ENCODE results near the gene SH3BP1. TPM values are rescaled to one million over a fixed set of nuclear protein-coding genes. Genes with fewer than 3 reads are reported as not detected.

SH3BP1 gene
- polyA plus RNA-seq, 1 experiment = 5.8 TPM

DNA sequence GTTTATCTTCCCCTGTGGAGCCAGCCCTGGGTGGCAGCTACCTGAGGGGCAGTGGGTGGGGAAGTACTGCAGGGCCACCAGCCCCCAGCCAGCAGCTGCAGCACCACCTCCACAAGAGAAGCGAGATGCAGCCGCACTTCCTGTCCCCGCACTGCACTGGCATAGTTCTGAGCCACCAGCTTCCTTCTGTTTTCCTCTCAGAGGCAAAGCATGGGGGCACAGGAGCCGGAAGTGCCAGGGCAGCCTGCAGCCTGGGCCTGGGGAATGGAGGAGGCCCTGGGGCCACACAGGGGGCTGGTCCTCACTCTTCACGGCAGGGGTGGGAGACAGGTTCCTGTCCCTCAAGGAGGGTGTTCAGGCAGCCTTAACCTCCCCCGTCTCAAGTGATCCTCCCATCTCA lies 11.9 kb upstream of the SH3BP1 start:
- Histone ChIP-seq H3K4me3 (ENCODE audit: low read depth, low read length) (no peak overlapping the region), H3K27me3 (ENCODE audit: control insufficient read depth, insufficient read depth, low read length) (no peaks in the 10 kb centered on the region), H3K36me3 (ENCODE audit: control insufficient read depth, insufficient read depth, low read length) (peaks cover 14% of the 10 kb centered on the region)
- CTCF ChIA-PET = interaction anchor here (0.6 to 6.3 kb wide), 7 partner anchors 9 to 59 kb away, joined by 3 to 47 read pairs (median 4); partner anchors contain the start of gene NOL12
- TF ChIP-seq, protein P1, sequence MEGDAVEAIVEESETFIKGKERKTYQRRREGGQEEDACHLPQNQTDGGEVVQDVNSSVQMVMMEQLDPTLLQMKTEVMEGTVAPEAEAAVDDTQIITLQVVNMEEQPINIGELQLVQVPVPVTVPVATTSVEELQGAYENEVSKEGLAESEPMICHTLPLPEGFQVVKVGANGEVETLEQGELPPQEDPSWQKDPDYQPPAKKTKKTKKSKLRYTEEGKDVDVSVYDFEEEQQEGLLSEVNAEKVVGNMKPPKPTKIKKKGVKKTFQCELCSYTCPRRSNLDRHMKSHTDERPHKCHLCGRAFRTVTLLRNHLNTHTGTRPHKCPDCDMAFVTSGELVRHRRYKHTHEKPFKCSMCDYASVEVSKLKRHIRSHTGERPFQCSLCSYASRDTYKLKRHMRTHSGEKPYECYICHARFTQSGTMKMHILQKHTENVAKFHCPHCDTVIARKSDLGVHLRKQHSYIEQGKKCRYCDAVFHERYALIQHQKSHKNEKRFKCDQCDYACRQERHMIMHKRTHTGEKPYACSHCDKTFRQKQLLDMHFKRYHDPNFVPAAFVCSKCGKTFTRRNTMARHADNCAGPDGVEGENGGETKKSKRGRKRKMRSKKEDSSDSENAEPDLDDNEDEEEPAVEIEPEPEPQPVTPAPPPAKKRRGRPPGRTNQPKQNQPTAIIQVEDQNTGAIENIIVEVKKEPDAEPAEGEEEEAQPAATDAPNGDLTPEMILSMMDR (IDR thresholded peaks at IDR 0.05; ENCODE audit: insufficient read depth, low read depth, low read length) = no peak
- no peak for DNase-seq (ENCODE audit: low read depth)
- POLR2A ChIA-PET = no interaction called here

DNA sequence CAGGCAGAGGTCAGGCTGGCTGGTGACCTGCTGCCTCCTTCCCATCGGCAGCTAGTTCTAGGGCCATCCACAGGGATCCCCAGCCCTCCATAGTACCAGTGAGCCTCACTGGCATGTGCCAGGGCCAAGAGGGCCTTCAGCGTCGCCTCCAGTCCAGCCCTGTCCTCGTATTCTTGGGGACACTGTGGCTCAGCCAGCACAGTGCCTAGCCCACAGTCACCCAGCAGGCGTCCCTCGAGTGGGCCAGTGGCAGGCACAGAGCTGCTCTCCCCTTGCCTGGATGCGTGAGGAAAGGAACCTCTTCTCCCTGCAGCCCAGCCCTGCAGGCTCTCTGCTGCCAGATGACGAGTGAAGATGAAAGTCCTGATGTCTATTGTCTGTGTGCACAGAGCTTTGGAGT lies 10.6 kb upstream of the SH3BP1 start:
- CTCF ChIA-PET = interaction anchor here (1.0 to 6.3 kb wide), 7 partner anchors 8 to 163 kb away, joined by 3 to 47 read pairs (median 3); partner anchors contain the start of gene NOL12
- POLR2A ChIA-PET = no interaction called here
- TF ChIP-seq, protein P1 (IDR thresholded peaks at IDR 0.05; ENCODE audit: insufficient read depth, low read depth, low read length) = no peak

DNA sequence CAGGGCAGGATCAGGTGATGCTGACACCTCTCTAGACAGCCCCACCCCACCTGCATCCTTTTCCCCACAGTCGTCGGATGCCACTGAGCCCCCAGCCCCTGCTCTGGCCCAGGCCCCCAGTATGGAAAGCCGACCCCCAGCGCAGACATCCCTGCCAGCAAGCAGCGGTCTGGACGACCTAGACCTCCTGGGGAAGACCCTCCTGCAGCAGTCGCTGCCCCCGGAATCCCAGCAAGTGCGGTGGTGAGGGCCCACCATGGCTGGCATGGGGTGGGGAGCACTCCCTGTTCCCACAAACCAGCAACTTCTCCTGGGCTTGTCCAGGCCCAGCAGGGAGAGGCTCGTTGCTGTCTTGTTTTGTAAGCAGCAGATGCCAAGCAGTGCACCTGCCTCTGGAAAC lies 9.5 kb upstream of the SH3BP1 start:
- ChIA-PET CTCF (interaction anchor here (6.3 kb wide), 1 partner anchor 13 kb away, joined by 47 read pairs; no protein-coding TSS in a partner anchor), POLR2A (no interaction called here)
- no peak overlapping the region for H3K4me3 ChIP-seq (ENCODE audit: low read depth, low read length)
- TF ChIP-seq, protein P1 (IDR thresholded peaks at IDR 0.05; ENCODE audit: insufficient read depth, low read depth, low read length) = no peak
- peaks cover 10% of the 10 kb centered on the region for H3K36me3 ChIP-seq (ENCODE audit: control insufficient read depth, insufficient read depth, low read length)
- DNase-seq (ENCODE audit: low read depth) = no peak
- no peaks in the 10 kb centered on the region for H3K27me3 ChIP-seq (ENCODE audit: control insufficient read depth, insufficient read depth, low read length)

More for the DNA sequence above, 10.6 kb upstream of the SH3BP1 start:
- Histone ChIP-seq H3K27me3 (ENCODE audit: control insufficient read depth, insufficient read depth, low read length) (no peaks in the 10 kb centered on the region), H3K4me3 (ENCODE audit: low read depth, low read length) (no peak overlapping the region), H3K36me3 (ENCODE audit: control insufficient read depth, insufficient read depth, low read length) (peaks cover 12% of the 10 kb centered on the region)
- DNase-seq (ENCODE audit: low read depth) = no peak

DNA sequence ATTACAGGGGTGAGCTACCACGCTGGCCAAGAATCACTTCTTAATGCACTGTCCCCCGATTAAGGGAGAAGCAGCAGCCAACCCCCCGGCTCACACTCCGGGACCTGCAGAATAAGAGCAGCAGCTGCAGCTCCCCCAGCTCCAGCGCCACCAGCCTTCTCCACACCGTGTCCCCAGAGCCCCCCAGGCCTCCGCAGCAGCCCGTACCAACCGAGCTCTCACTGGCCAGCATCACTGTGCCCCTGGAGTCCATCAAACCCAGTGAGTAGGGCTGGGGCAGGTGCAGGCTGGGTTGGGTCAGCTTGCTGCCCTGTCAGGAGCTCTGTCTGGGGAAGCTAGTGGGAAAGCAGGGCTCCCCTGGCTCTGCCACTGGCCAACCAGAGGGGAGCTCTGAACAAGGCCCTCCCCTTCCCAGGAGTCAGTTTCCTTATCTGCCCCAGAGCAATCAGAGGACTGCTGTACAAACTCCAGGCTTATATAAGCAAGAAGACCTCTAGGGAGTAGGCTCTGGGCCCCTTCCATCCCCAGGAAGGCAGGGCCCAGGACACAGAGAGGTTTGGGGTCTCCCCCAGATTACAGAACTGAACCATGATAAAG lies 8.5 kb upstream of the SH3BP1 start:
- no peak for DNase-seq (ENCODE audit: low read depth)
- POLR2A ChIA-PET = no interaction called here
- CTCF ChIA-PET = interaction anchor here (5.1 to 6.5 kb wide), 2 partner anchors 13 to 51 kb away, joined by 41 to 79 read pairs; no protein-coding TSS in a partner anchor
- Histone ChIP-seq H3K4me3 (ENCODE audit: low read depth, low read length) (no peak overlapping the region), H3K36me3 (ENCODE audit: control insufficient read depth, insufficient read depth, low read length) (peaks cover 10% of the 10 kb centered on the region), H3K27me3 (ENCODE audit: control insufficient read depth, insufficient read depth, low read length) (no peaks in the 10 kb centered on the region)
- TF ChIP-seq, protein P1 (IDR thresholded peaks at IDR 0.05; ENCODE audit: insufficient read depth, low read depth, low read length) = no peak

DNA sequence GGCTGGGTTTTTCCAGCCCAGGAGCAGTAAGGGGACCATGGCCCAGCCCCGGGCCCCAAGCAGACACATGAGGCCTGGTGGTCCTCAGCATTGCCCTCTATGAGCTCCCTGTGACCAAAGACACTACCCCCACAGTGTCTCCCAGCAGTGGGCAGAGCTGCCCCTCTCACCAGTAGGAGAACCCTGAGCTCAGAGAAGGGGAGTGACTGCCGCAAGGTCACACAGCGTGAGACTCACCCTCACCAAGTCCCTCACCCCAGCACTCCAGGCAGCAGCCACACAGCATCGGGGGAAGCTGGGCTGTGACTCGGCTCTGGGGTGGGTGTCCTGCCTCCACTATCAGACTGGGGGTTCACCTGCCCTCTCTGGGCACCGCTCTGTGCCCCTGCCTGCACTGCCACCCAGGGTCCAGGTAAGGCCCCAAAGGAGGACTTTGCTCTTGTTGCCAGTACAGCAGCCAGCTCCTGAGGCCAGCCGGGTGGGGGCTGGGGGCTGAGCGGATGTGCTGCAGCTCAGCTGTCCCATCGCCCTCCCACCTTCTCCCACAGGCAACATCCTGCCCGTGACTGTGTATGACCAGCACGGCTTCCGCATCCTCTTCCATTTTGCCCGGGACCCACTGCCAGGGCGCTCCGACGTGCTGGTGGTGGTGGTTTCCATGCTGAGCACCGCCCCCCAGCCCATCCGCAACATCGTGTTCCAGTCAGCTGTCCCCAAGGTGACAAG lies 7.9 kb upstream of the SH3BP1 start:
- CTCF ChIA-PET = interaction anchor here (2.2 to 6.5 kb wide), 4 partner anchors 9 to 90 kb away, joined by 6 to 79 read pairs (median 38); no protein-coding TSS in a partner anchor
- Histone ChIP-seq H3K36me3 (ENCODE audit: control insufficient read depth, insufficient read depth, low read length) (peaks cover 10% of the 10 kb centered on the region), H3K4me3 (ENCODE audit: low read depth, low read length) (no peak overlapping the region), H3K27me3 (ENCODE audit: control insufficient read depth, insufficient read depth, low read length) (no peaks in the 10 kb centered on the region)
- TF ChIP-seq, protein P1 (IDR thresholded peaks at IDR 0.05; ENCODE audit: insufficient read depth, low read depth, low read length) = no peak
- no peak for DNase-seq (ENCODE audit: low read depth)
- POLR2A ChIA-PET = interaction anchor here (0.5 kb wide), 1 partner anchor 11 kb away, joined by 3 read pairs; no protein-coding TSS in a partner anchor
